ENCODE results near the gene MCTP2. TPM values are rescaled to one million over a fixed set of nuclear protein-coding genes. Genes with fewer than 3 reads are reported as not detected.

Gene MCTP2
- polyA plus RNA-seq, 3 donors, result 2.4 to 7.4 (median 7.3) TPM

- Histone ChIP-seq H3K9ac (ENCODE audit: insufficient read depth, low read length, poor library complexity, severe bottlenecking) (no peak overlapping the region), H3K9me3 (replicated peaks in 1 of 2; ENCODE audit: control insufficient read depth in 1 of 2, insufficient read depth in 1 of 2, low read length in 2 of 2) (no peaks in the 10 kb centered on the region), H4K20me1 (ENCODE audit: insufficient read depth, low read length) (no peaks in the 10 kb centered on the region), H3K4me1 (ENCODE audit: control insufficient read depth in 1 of 2, insufficient read depth in 2 of 2, low read length in 2 of 2) (peaks cover 16 to 21% of the 10 kb centered on the region in 2 donors), H3K4me3 (replicated peaks in 1 of 3; ENCODE audit: low read depth in 2 of 3, low read length in 3 of 3) (no peak overlapping the region), H2AFZ (ENCODE audit: insufficient read depth, low read depth, low read length, poor library complexity, severe bottlenecking) (no peak overlapping the region), H3K36me3 (replicated peaks in 1 of 2; ENCODE audit: control insufficient read depth in 1 of 2, insufficient read depth in 2 of 2, low read length in 2 of 2) (no peaks in the 10 kb centered on the region), H3K27me3 (ENCODE audit: control insufficient read depth in 2 of 2, insufficient read depth in 2 of 2, low read length in 2 of 2) (no peaks in the 10 kb centered on the region), H3K27ac (ENCODE audit: low read depth in 1 of 2, low read length in 2 of 2) (no peak overlapping the region), H3K4me2 (replicated peaks; ENCODE audit: extremely low read depth, low read length, poor library complexity, severe bottlenecking) (no peak overlapping the region), H3K79me2 (ENCODE audit: insufficient read depth, low read length) (no peaks in the 10 kb centered on the region)
- Mint-ChIP-seq H3K9me3 (peaks cover 0 to 2% (median 0%) of the 10 kb centered on the region in 7 donors), H3K36me3 (peaks cover 9 to 42% of the 10 kb centered on the region in 2 donors), H3K27me3 (ENCODE audit: low read depth in 3 of 3) (peaks cover 0 to 2% (median 2%) of the 10 kb centered on the region in 3 donors), H3K4me3 (no peak overlapping the region), H3K4me1 (peaks cover 22% of the 10 kb centered on the region), H3K27ac (no peak overlapping the region)
- peak; percentile 83 for TF ChIP-seq CTCF (IDR thresholded peaks at IDR 0.05)
- WGBS (ENCODE audit: insufficient coverage), result no CpG with 5 or more reads among the region's 2 CpGs
- intact Hi-C loops (cut with micrococcal nuclease), result no loop called here
- DNase-seq, result peak in 2 of 3 donors; percentile 14 to 24
These were observed 96.1 kb downstream of the MCTP2 start for GRCh38 chr15:94327356-94327936.

- WGBS (ENCODE audit: insufficient coverage), result 100% methylated on average over 2 of the region's 3 CpGs
- Histone ChIP-seq H4K20me1 (ENCODE audit: insufficient read depth, low read length) (no peaks in the 10 kb centered on the region), H3K9me3 (replicated peaks in 1 of 2; ENCODE audit: control insufficient read depth in 1 of 2, insufficient read depth in 1 of 2, low read length in 2 of 2) (no peaks in the 10 kb centered on the region), H3K79me2 (ENCODE audit: insufficient read depth, low read length) (no peaks in the 10 kb centered on the region), H3K27ac (ENCODE audit: low read depth in 1 of 2, low read length in 2 of 2) (no peak overlapping the region), H2AFZ (ENCODE audit: insufficient read depth, low read depth, low read length, poor library complexity, severe bottlenecking) (no peak overlapping the region), H3K27me3 (ENCODE audit: control insufficient read depth in 2 of 2, insufficient read depth in 2 of 2, low read length in 2 of 2) (no peaks in the 10 kb centered on the region), H3K4me3 (replicated peaks in 1 of 3; ENCODE audit: low read depth in 2 of 3, low read length in 3 of 3) (no peak overlapping the region), H3K36me3 (replicated peaks in 1 of 2; ENCODE audit: control insufficient read depth in 1 of 2, insufficient read depth in 2 of 2, low read length in 2 of 2) (peaks cover 0 to under 1% of the 10 kb centered on the region in 2 donors), H3K9ac (ENCODE audit: insufficient read depth, low read length, poor library complexity, severe bottlenecking) (no peak overlapping the region), H3K4me1 (ENCODE audit: control insufficient read depth in 1 of 2, insufficient read depth in 2 of 2, low read length in 2 of 2) (peaks cover 0 to 4% of the 10 kb centered on the region in 2 donors), H3K4me2 (replicated peaks; ENCODE audit: extremely low read depth, low read length, poor library complexity, severe bottlenecking) (no peak overlapping the region)
- TF ChIP-seq CTCF (IDR thresholded peaks at IDR 0.05), result no peak
- intact Hi-C loops (cut with micrococcal nuclease), result no loop called here
- H3K27ac Mint-ChIP-seq, result peak overlapping the region in 1 of 7 donors; percentile 75
- no peaks in the 10 kb centered on the region for H3K9me3 Mint-ChIP-seq
- peaks cover 15 to 34% of the 10 kb centered on the region in 2 donors for H3K36me3 Mint-ChIP-seq
- H3K27me3 Mint-ChIP-seq (ENCODE audit: low read depth in 3 of 3), result peaks cover 0 to 2% (median 1%) of the 10 kb centered on the region in 3 donors
- H3K4me3 Mint-ChIP-seq, result no peak overlapping the region
- H3K4me1 Mint-ChIP-seq, result peaks cover 3% of the 10 kb centered on the region
- no peak for DNase-seq
These were observed 100.4 kb downstream of the MCTP2 start for GRCh38 chr15:94331731-94332130.

Measured in CD14-positive monocyte (primary cell).